Breast epithelium (tissue), 4 donors: ENCODE measurements around the gene NACAD. TPM values are rescaled to one million over a fixed set of nuclear protein-coding genes. Genes with fewer than 3 reads are reported as not detected.

Experiments
- DNase-seq, 2 donors: peaks; one replicate each; pipeline ENCODE4 v3.0.0-alpha.2; 2019; ENCODE audit warnings: low spot score in 2 of 2
- H3K27ac ChIP-seq, 2 donors: fragments of 200-600 bp; sonication (generic) in 1 of 2; one replicate each; pipeline ENCODE4 v1.5.1; 2016 to 2019; ENCODE audit warnings: mild to moderate bottlenecking in 1 of 2
- H3K27me3 ChIP-seq, 2 donors: fragments of 200-600 bp; sonication (generic) in 1 of 2; one replicate each; pipeline versions ENCODE4 v1.5.1 to v1.6.0; 2017 to 2019; ENCODE audit warnings: control low read depth in 1 of 2, mild to moderate bottlenecking in 1 of 2
- H3K36me3 ChIP-seq: fragments of 200-600 bp; one replicate; pipeline ENCODE4 v1.5.1; 2019
- H3K4me1 ChIP-seq, 2 donors: fragments of 200-600 bp; sonication (generic); one replicate each; pipeline ENCODE4 v1.5.1; 2016 to 2019; ENCODE audit warnings: control low read depth in 1 of 2
- H3K4me3 ChIP-seq, 3 donors: fragments of 200-600 bp; sonication (generic); 1 replicate in 2 of 3; 2 replicates in 1 of 3; pipeline ENCODE4 v1.5.1; 2016 to 2019; ENCODE audit warnings: mild to moderate bottlenecking in 3 of 3, moderate library complexity in 2 of 3
- H3K9me3 ChIP-seq, 2 donors: fragments of 200-600 bp; sonication (generic) in 1 of 2; one replicate each; pipeline ENCODE4 v1.5.1; 2016 to 2019; ENCODE audit warnings: control low read depth in 1 of 2
- CTCF ChIP-seq, 3 donors: fragments of 450-650 bp; IDR thresholded peaks; one replicate each; pipeline ENCODE4 v1.5.1; 2016 to 2017; ENCODE audit warnings: antibody characterized with exemption in 3 of 3, mild to moderate bottlenecking in 3 of 3, moderate library complexity in 3 of 3
- POLR2A ChIP-seq: fragments of 450-650 bp; IDR thresholded peaks from one replicate; pipeline ENCODE4 v1.6.1; 2016; ENCODE audit warnings: antibody characterized with exemption, mild to moderate bottlenecking, moderate library complexity
- POLR2AphosphoS5 ChIP-seq, 3 donors: sonication (generic); formaldehyde crosslinking; IDR thresholded peaks; one replicate each; pipeline ENCODE4 v1.6.1; 2017; ENCODE audit warnings: antibody characterized with exemption in 3 of 3
- intact Hi-C: fragments of 100-400 bp; cut with DNase I; formaldehyde crosslinking; loops from one replicate; pipeline ENCODE4 v1.15.1; 2023; ENCODE audit warnings: low total_unique reads
- total RNA-seq, 3 donors: library from RNA; depleted of rRNA; stranded (reverse); fragments of >200 nt; gene quantifications; one replicate each; pipeline ENCODE4 v1.1.0, GENCODE V29; 2016

Gene NACAD
- total RNA-seq, 3 donors from 2014 or later, result 1.2 to 7.5 (median 3.2) TPM

GRCh38 chr7:45103958-45104843, 15.4 kb upstream of the NACAD start:
- no peak for TF ChIP-seq POLR2AphosphoS5 (IDR thresholded peaks at IDR 0.05)
- no peak for TF ChIP-seq CTCF (IDR thresholded peaks at IDR 0.05)
- no peak for TF ChIP-seq POLR2A
- no peaks in the 10 kb centered on the region for H3K27me3 ChIP-seq
- H3K4me1 ChIP-seq, result no peaks in the 10 kb centered on the region
- H3K27ac ChIP-seq, result no peak overlapping the region
- no peak overlapping the region for H3K4me3 ChIP-seq
- intact Hi-C loops, result no loop called here
- H3K9me3 ChIP-seq, result no peaks in the 10 kb centered on the region
- H3K36me3 ChIP-seq, result peaks cover 36% of the 10 kb centered on the region
- DNase-seq, result no peak

GRCh38 chr7:45102785-45103712, 14.3 kb upstream of the NACAD start:
- H3K27ac ChIP-seq, result no peak overlapping the region
- no peak for TF ChIP-seq CTCF (IDR thresholded peaks at IDR 0.05)
- TF ChIP-seq POLR2AphosphoS5 (IDR thresholded peaks at IDR 0.05), result no peak
- TF ChIP-seq POLR2A, result no peak
- no peaks in the 10 kb centered on the region for H3K4me1 ChIP-seq
- intact Hi-C loops, result no loop called here
- H3K9me3 ChIP-seq, result no peaks in the 10 kb centered on the region
- H3K27me3 ChIP-seq, result no peaks in the 10 kb centered on the region
- no peak for DNase-seq
- H3K4me3 ChIP-seq, result no peak overlapping the region
- peaks cover 36% of the 10 kb centered on the region for H3K36me3 ChIP-seq

- no peaks in the 10 kb centered on the region for H3K4me1 ChIP-seq
- no peaks in the 10 kb centered on the region for H3K9me3 ChIP-seq
- H3K27ac ChIP-seq, result no peak overlapping the region
- no peak overlapping the region for H3K4me3 ChIP-seq
- H3K36me3 ChIP-seq, result peaks cover 36% of the 10 kb centered on the region
- DNase-seq, result no peak
- intact Hi-C loops, result no loop called here
- no peaks in the 10 kb centered on the region for H3K27me3 ChIP-seq
- no peak for TF ChIP-seq POLR2AphosphoS5 (IDR thresholded peaks at IDR 0.05)
- TF ChIP-seq CTCF (IDR thresholded peaks at IDR 0.05), result no peak
- no peak for TF ChIP-seq POLR2A
Observed at GRCh38 chr7:45101748-45102147, 13.0 kb upstream of the NACAD start.

GRCh38 chr7:45100761-45101480, 12.2 kb upstream of the NACAD start:
- intact Hi-C loops, result no loop called here
- Histone ChIP-seq H3K4me1 (no peaks in the 10 kb centered on the region), H3K4me3 (no peak overlapping the region), H3K36me3 (peaks cover 36% of the 10 kb centered on the region), H3K27me3 (no peaks in the 10 kb centered on the region), H3K27ac (no peak overlapping the region), H3K9me3 (no peaks in the 10 kb centered on the region)
- DNase-seq, result no peak
- TF ChIP-seq CTCF (IDR thresholded peaks at IDR 0.05), result no peak
- no peak for TF ChIP-seq POLR2A
- TF ChIP-seq POLR2AphosphoS5 (IDR thresholded peaks at IDR 0.05), result no peak
